Renal cortical epithelial cell (primary cell): ENCODE data around the gene TM9SF4. TPM values are rescaled to one million over a fixed set of nuclear protein-coding genes. Genes with fewer than 3 reads are reported as not detected.
A peak's percentile ranks its signal among the peaks of the same experiment; 100 is the strongest.
"Not testable (repeated sequence)": the region's sequence is repeated elsewhere in the genome, so short reads cannot be mapped to it uniquely, and the experiment has no call there.

Experiments used
- DNase-seq: peaks from one replicate; pipeline ENCODE4 v3.0.0-alpha.2; 2011; ENCODE audit warnings: low read depth
- total RNA-seq: library from RNA; depleted of rRNA; stranded (reverse); fragments of >200 nt; gene quantifications from 2 replicates; pipeline ENCODE4 v1.2.3, GENCODE V29; 2014

Gene TM9SF4
- total RNA-seq, 1 donor from 2014 or later = 56.0 TPM

DNA sequence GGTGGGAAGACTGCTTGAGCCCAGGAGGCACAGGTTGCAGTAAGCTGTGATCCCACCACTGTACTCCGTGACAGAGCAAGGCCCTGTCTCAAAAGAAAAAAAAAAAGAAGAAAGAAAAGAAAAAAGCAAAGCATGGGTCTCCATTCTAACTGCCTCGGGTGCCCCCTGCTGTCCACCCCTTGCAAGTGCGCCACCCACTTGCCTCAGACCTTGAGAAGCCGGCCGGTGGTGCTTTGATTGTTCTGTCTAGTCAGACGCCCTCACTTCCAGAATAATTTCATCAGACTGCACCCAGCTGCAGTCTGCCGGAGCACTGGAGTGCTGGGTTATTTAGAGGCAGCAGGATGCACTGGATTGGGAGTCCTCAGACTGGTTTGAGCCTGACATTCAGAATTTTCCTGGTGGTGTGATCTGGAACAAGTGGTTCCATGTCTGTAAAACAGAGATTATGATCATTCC, 17.6 kb upstream of the TM9SF4 start:
- DNase-seq = peak; percentile 61

DNA sequence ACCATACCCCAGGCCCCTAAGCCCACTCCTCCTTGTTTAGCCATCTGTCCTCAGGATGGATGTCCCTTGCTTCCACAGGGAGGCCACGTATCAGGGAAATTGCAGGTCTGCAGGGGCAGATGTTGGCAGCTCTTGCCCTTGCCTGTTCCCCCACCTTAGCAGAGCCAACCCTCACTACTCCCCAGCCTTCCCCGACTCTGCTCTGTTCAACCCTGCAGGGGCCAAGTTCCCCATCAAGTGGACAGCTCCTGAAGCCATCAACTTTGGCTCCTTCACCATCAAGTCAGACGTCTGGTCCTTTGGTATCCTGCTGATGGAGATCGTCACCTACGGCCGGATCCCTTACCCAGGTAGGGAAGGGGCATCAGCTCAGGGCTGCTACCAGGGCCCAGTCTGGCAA, 10.7 kb upstream of the TM9SF4 start:
- DNase-seq = no peak

DNA sequence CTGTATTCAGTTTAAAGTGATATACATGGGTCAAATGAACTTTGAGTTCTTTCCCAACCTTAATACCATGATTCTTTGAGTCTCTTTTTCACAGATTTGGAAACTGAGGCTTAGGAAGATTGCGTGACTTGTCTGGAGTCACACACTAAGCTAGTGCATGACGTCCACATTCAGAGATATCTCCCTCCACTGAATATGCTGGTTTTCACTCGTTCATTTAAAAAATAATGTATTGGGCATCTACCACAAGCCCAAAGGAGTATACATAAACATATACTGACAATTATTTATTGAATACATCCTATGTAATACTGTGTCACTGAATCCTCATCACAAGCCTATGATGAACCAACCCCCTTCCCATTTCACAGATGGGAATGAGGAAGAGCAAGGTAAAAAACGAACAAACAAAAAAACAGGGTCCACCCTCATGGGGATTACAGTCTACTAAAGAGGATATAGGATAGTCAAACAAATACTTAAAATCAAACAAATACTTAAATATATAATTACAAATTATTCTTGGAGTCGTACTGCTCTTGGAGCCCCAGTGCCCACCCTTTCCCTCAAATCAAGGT, 611 bp upstream of the TM9SF4 start:
- no peak for DNase-seq

DNA sequence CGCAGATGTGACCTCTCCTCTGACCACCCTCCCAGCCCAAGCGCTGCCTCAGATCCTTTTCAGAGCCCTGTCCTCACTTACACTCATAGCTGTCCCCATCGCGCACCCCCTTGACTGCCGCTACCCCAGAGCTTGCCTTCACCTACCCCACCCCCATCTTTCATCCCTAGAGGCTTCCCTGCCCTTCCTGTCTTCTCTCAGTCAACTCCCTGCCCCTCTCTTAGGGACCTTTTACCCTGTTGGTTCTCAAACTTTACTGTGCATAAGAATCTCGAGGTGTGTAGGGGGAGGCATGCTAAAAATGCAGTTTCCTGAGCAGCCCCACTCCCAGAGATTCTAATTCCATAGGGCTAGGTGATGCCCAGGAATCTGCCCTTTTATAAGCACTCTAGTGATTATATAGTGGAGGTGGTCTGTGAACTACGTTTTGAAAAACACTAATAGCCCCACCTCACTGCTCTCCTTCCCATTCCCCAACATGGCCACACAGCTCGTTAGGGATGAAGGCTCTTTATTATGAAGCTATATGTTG, 725 bp downstream of the TM9SF4 start:
- DNase-seq = no peak

DNA sequence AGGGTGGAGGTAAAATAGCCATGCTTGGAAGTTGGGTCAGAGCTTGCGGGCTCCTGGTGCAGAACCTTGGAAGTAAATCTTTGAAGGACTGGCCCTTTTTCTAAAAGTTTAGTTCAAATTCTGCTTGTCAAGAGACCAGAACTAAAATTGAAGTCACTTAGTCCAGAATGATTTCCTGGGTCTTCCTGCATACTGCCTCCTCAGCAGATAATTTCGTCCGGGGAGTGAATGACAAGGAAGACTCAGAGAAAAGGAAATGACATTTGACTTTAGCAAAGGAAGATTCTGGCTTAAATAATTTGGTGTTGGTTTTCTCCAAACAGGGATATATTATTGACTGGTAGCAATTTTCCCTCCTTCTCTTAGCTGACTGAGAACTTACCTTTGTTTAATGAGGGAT, 1.2 kb downstream of the TM9SF4 start:
- DNase-seq = no peak

DNA sequence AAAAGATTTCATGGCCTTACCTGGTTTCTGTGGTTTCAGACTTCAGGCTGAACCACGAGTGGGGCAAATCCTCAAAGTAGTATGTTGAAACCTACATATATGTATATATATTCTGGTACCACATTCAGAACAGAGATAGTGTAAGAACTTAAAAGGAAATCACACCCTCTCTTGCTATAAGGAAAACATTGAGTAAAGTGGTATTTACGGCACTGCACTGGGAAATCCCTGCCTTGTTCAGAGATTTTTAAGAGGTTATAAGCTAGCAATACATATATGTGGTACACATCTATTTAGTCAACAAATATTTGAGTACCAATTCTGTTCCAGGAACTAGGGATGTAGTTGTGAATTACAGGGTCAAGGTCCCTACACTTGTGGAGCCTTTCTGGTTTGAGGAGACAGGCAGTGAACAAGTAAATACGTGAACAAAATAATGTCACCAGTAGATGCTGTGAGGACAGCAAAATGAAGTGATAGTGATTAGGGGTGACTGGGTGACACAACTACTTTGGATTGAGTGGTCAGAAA, 1.7 kb downstream of the TM9SF4 start:
- DNase-seq = no peak

DNA sequence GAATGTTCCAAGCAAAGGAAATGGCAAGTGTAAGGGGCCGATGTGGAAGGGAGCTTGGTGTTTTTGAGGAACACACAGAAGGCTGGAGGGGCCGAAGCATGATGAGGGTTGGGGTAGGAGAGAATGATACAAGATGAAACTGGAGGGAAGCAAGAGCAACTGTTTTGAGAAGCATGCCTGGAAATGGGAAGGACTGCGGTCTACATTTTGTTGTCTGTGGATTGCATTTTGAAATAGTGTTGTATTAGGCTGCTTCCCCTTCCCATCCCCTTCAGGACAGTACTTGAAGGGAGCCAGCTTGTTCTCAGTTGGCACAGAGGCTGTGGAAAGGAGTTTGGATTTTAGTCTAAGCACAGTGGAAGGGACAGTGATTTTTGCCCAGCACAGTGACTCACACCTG, 2.2 kb downstream of the TM9SF4 start:
- DNase-seq = no peak

DNA sequence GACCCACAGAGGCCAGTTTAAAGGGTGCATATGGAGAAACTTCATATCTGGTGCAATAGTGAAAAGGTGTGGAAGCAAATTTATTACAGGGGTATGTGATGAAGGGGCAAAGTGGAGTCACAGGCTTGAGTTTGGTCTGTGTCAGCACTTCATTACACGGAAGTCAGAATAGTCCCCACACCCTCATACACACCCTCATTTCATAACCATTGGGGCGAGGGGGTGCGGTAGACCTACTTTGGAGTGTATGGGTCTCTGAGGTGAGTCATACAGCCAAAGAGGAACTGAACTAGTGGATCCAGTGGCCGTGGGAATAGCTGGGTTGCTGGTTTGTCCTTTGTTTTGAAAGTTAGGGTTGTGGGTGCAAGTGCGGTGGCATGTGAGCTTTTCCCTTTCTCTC, 3.3 kb downstream of the TM9SF4 start:
- DNase-seq = no peak

- no peak for DNase-seq
Measured at GRCh38 chr20:32113591-32114260, 4.2 kb downstream of the TM9SF4 start.

DNA sequence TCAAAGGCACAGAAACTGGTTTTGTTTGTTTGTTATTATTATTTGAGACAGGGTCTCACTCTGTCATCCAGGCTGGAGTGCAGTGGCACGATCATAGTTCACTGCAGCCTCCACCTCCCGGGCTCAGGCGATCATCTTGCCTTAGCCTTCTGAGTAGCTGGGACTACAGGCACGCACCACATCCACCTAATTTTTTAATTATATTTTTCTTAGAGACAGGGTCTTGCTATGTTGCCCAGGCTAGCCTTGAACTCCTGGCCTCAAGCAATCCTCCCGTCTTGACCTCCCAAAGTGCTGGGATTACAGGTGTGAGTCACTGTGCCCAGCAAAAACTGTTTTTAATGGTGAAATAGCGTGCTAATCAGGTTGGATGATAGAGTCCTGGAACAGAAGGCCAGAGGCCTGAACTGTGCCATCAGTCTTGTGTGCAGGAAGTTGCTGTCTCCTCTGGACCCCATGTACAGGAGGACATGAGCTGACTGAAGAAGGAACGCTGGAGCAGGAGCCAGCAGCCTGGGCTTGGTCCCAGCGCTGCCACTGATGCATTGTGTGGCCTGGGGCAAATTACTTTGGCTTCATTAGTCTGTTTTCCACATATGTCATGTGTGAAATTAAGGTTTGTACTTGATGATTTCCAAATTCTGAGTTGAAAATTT, 4.9 kb downstream of the TM9SF4 start:
- DNase-seq = no peak

GRCh38 chr20:32115211-32115767, 5.8 kb downstream of the TM9SF4 start:
- DNase-seq = no peak

GRCh38 chr20:32116079-32116521, 6.6 kb downstream of the TM9SF4 start:
- no peak for DNase-seq

DNA sequence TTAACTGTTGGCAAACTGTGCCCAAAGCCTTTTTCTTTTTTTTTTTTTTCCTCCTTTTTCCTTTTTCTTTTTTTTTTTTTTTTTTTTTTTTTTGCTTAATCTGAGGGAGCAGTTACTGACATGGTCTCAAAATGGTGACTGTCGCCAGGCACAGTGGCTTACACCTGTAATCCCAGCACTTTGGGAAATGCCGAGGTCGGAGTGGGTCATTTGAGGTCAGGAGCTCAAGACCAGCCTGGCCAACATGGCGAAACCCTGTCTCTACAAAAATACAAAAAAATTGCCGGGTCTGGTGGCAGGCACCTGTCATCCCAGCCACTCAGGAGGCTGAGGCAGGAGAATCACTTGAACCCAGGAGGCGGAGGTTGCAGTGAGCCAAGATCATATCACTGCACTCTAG, 7.3 kb downstream of the TM9SF4 start:
- not testable (repeated sequence) for DNase-seq

DNA sequence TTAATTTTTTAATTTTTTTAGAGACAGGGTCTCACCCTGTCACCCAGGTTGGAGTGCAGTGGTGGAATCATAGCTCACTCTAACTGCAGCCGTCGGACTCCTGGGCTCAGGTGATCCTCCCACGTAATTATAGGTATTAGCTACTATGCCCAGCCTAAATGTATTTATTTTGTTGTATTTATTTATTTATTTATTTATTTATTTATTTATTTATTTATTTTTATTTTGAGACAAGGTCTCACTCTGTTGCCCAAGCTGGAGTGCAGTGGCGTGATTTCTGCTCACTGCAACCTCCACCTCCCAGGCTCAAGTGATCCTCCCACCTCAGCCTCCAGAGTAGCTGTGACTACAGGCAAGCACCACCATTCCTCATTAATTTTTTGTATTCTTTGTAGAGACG, 8.9 kb downstream of the TM9SF4 start:
- DNase-seq = not testable (repeated sequence)

DNA sequence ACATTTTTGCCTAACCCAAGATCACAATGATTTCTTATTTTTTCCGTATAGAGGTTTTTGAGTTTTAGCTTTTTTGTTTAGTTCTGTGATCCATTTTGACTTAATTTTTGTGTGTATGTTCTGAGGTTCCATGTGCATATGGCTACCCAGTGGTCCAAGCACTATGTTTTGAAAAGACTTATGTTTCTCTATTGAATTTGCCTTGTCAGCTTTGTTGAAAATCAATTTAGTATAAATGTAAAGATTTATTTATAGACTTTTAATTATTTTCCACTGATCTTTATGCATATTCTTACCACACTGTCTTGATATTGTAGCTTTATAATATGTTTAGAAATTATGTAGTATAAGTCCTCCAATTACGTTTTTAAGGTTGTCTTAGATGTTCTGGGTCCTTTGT, 10.2 kb downstream of the TM9SF4 start:
- no peak for DNase-seq

- not testable (repeated sequence) for DNase-seq
Measured at GRCh38 chr20:32121908-32122307, 12.4 kb downstream of the TM9SF4 start.

GRCh38 chr20:32123088-32123487, 13.6 kb downstream of the TM9SF4 start:
- DNase-seq = no peak

DNA sequence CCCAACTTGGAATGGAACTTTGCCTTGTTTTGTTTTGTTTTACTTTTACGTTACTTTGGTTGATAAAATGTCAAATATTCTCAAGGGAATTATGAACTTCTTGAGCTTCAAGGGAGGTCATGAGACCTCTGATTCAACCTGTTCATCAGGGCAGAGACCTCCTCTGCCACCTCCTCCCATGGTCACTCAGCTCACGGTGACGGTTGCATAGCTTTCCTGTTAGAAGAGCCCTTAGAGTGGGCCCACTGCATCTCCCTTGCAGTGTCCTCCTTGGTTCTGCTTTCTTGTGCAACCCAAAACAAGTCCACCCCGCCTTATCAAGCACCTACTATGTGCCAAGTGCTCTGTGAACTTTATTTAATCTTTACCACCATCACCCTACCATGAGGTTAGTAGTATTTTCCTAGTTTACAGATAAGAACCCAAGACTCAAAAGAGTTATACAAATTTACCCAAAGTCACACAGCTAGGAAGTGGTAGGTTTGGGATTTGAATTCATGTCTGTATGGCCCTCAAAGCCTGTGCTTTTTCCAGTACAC, 15.5 kb downstream of the TM9SF4 start:
- DNase-seq = no peak

GRCh38 chr20:32125506-32125905, 16.0 kb downstream of the TM9SF4 start:
- no peak for DNase-seq

DNA sequence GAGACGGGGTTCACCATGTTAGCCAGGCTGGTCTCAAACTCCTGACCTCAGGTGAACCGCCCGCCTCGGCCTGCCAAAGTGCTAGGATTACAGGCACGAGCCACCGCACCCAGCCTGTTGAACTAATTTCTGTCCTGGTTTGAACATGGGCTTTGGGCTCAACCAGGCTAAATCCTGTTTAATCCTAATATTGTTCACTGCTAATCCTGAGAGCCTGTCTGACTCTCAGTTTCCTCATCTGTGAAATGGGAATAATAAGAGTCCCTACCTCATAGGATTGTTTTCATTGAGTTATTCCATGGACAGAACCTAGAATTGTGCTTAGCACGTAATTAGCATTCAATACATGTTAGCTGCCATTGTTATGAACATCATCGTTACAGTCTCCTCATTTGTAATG, 17.4 kb downstream of the TM9SF4 start:
- no peak for DNase-seq

DNA sequence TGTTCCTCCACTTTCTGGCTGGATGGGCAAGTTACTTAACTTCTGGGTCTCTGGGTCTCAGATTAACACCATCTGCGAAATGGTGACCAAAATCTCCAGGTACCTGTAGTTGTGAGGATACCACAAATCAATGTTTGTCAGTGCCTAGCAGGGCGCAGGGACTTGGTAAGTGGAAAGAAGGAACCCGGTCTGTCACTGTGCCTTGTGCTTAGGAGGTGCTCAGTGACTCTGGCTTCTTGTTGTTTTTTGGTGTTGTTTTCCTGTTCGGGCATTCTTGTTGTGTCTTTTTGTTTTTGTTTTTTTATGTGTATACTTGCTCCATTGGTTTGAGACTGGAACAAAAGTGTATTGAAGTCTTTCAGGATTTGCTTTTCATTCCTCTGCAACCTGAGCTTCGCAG, 17.8 kb downstream of the TM9SF4 start:
- DNase-seq = no peak

DNA sequence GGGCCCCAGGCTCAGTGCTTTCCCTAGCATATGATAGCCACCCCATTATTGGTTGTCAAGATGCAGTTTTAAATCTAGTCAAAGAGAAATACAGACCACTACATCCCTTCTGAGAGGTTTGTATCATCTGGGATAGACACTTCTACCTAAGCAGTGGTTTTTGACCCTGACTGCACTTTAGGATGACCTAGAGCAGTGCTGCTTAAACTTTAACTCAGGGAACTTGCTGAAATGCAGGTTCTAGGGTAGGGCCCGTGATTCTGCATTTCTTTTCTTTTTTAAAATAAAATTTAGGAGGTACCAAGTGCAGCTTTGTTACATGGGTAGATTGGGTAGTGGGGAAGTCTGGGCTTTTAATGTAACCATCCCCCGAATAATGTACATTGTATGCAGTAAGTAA, 18.7 kb downstream of the TM9SF4 start:
- DNase-seq = no peak
